HG02642 (cell line): ENCODE results near the gene CAMSAP2.
A peak's percentile ranks its signal among the peaks of the same experiment; 100 is the strongest.

ENCODE experiments used
- ATAC-seq: cut with Tn5 transposase; IDR thresholded peaks from one replicate; pipeline ENCODE4 v1.9.1; 2021; ENCODE audit warnings: mild to moderate bottlenecking; ENCODE audit not compliant: unreplicated experiment, poor library complexity

The CAMSAP2 gene

GRCh38 chr1:200895443-200895789 is 156.7 kb downstream of the CAMSAP2 start:
- ATAC-seq, result no peak

GRCh38 chr1:200895801-200896530 is 157.3 kb downstream of the CAMSAP2 start:
- peak; percentile 43 for ATAC-seq

GRCh38 chr1:200896531-200897196 is 158.0 kb downstream of the CAMSAP2 start:
- ATAC-seq, result no peak

- ATAC-seq, result no peak
Measured at GRCh38 chr1:200897259-200897658, 158.6 kb downstream of the CAMSAP2 start.

- ATAC-seq, result no peak
Measured at GRCh38 chr1:200899015-200899386, 160.3 kb downstream of the CAMSAP2 start.

GRCh38 chr1:200899451-200899915 is 160.8 kb downstream of the CAMSAP2 start:
- ATAC-seq, result no peak

GRCh38 chr1:200899954-200900867 is 161.5 kb downstream of the CAMSAP2 start:
- ATAC-seq, result no peak

- no peak for ATAC-seq
Measured at GRCh38 chr1:200900877-200901276, 162.2 kb downstream of the CAMSAP2 start.

- ATAC-seq, result no peak
Measured at GRCh38 chr1:200901350-200901749, 162.7 kb downstream of the CAMSAP2 start.

GRCh38 chr1:200901796-200902444 is 163.2 kb downstream of the CAMSAP2 start:
- no peak for ATAC-seq

- ATAC-seq, result no peak
Measured at GRCh38 chr1:200903793-200904192, 165.1 kb downstream of the CAMSAP2 start.

- ATAC-seq, result no peak
Measured at GRCh38 chr1:200904772-200905171, 166.1 kb downstream of the CAMSAP2 start.

GRCh38 chr1:200905411-200906052 is 166.8 kb downstream of the CAMSAP2 start:
- ATAC-seq, result peak; percentile 38

- ATAC-seq, result no peak
Measured at GRCh38 chr1:200906491-200906890, 167.8 kb downstream of the CAMSAP2 start.

- ATAC-seq, result peak; percentile 70
Measured at GRCh38 chr1:200907611-200908097, 169.0 kb downstream of the CAMSAP2 start.

- ATAC-seq, result no peak
Measured at GRCh38 chr1:200908191-200908868, 169.6 kb downstream of the CAMSAP2 start.

GRCh38 chr1:200909071-200909470 is 170.4 kb downstream of the CAMSAP2 start:
- peak; percentile 9 for ATAC-seq

- peak; percentile 38 for ATAC-seq
Measured at GRCh38 chr1:200909757-200910239, 171.1 kb downstream of the CAMSAP2 start.
